Activated CD8-positive, alpha-beta memory T cell treated with anti-CD3 and anti-CD28 coated beads for 48 hours (primary cell): ENCODE data around the gene GNPDA2.

ENCODE experiments used
- DNase-seq, 3 experiments: peaks; one replicate each; pipeline ENCODE4 v3.0.0-alpha.2; 2020; ENCODE audit warnings: low read depth in 2 of 3, low spot score in 2 of 3

GNPDA2 gene

GRCh38 chr4:44679060-44679459, 47.3 kb downstream of the GNPDA2 start:
- DNase-seq: no peak

GRCh38 chr4:44678094-44679041, 48.0 kb downstream of the GNPDA2 start, which contains the start of gene GUF1:
Gene GUF1 (plus strand): TSS chr4:44678420. CDS start chr4:44678623, 203 bp downstream.
- peak; percentile 60 to 73 (median 64) for DNase-seq

- DNase-seq: no peak
Observed at GRCh38 chr4:44675366-44675765, 51.0 kb downstream of the GNPDA2 start.

GRCh38 chr4:44674471-44674870, 51.9 kb downstream of the GNPDA2 start:
- no peak for DNase-seq

- DNase-seq: no peak
Observed at GRCh38 chr4:44671636-44672035, 54.7 kb downstream of the GNPDA2 start.

- no peak for DNase-seq
Observed at GRCh38 chr4:44670506-44671199, 55.7 kb downstream of the GNPDA2 start.

- DNase-seq: no peak
Observed at GRCh38 chr4:44668526-44668925, 57.8 kb downstream of the GNPDA2 start.

GRCh38 chr4:44663539-44664263, 62.7 kb downstream of the GNPDA2 start:
- no peak for DNase-seq

GRCh38 chr4:44662623-44663005, 63.7 kb downstream of the GNPDA2 start:
- DNase-seq: no peak

GRCh38 chr4:44661940-44662622, 64.3 kb downstream of the GNPDA2 start:
- no peak for DNase-seq

GRCh38 chr4:44660396-44660795, 66.0 kb downstream of the GNPDA2 start:
- DNase-seq: no peak

- no peak for DNase-seq
Observed at GRCh38 chr4:44652002-44652401, 74.4 kb downstream of the GNPDA2 start.
